Activated CD4-positive, CD25-positive, alpha-beta regulatory T cell treated with anti-CD3 and anti-CD28 coated beads, Interleukin-2, amount 50 U/mL, for 72 hours (primary cell): ENCODE measurements around the gene KRT85.

Source experiments
- DNase-seq: peaks from one replicate; pipeline ENCODE4 v3.0.0; 2021

Gene KRT85

GRCh38 chr12:52394836-52395405 lies 27.6 kb upstream of the KRT85 start:
- DNase-seq, result no peak

DNA sequence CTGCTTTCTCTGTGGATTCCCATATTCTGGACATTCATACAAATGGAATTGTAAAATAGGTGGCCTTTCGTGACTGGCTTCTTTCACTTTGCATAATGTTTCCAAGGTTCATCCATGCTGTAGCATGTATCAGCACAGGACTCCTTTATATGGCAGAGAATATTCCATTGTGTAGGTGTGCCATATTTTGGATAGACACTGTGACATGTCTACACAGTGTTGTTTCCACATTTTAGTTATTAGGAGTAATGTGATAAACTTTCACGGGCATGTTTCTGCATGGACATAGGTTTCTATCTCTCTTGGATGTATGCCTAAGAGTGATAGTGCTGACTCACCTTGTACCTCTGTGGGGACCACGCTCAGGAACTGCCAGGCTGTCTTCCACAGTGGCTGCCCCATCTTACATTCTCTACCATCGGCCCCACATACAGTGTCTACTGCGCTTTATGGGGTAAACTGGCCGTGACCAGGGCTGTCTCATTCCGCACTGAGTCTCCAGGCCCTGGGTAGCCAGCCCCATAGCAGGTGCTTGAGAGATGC lies 25.3 kb upstream of the KRT85 start:
- no peak for DNase-seq

GRCh38 chr12:52391618-52392002 lies 24.3 kb upstream of the KRT85 start:
- no peak for DNase-seq

DNA sequence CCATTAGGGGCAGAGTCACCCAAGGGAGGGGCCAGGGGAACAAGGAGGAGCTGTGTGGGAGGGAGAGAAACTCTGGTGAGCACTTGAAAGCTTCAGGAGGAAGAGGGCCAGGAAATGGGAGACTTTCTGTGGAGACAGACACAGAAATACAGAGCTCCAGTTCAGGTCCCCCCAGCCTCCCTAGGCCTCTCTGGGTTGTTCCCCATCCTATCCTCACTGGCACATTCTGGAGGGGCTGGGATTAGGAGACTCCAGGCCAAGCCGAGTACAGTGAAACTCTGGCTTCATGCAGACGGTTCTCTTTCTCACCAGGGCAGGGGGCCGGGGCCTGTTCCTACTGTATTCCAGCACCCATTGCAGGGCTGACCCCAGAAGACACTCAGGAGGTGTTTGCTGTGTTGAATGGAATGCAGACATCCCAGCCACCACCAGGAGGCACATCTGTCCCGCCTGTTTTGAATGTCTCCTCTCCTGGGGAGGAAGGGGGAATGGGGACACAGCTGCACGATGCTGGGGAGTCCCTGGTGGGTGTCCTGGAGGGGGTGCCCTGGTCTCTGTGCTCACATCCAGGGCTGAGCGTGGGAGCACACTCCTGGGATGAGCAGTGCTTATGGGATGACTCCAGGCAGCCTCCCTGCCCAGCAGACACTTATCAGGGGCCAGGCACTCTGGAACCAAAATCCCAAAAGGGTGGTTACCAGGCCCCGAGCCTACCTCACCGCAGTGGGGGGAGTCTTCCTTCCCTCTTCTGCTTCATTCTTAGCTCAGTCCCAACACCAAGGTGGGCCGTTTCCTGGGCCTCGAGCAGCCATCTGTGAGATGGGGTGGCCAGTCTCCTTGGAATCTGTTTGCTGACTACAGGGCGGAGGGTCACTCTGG lies 23.7 kb upstream of the KRT85 start:
- no peak for DNase-seq

DNA sequence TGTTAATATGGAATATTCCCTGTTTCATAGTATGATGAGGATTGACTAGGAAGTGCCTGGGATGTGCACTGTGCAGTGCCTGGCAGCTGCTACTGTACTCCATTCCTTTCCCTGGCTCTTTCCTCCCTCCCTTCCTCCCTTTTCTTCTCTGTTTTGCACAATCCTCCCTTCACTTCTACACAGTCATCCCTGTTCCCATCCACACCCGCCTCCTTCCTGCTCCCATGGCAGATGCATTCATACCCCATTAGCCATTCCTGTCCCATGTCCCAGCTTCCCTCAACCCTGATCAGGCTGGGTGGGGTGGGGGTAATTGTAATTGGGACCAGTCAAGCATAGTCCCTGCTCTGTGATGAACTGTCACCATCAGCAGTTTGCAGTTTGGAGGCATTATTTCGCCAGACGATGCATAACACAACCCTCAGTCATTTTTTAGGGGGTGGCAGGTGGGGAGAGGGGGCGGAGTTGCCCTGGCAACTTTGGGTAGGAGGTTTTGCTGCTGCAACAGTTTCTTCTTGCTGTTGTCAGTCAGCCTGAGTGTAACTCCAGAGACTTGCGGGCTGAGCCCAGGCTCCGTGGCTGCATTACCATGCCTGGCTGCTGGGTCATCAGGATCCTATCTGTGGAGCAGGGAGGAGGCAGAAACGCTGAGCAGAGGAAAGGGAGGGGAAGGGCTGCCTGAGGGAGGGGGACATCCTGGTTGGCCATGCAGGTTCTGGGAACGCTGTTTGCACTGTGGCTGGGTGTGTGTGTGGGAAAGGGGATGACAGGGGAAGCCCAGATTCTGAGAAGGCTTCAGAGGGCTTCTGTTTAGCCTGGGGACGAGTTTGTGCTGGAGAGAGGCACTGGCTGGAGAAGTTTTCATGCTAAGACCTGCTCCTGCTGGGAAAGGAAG lies 22.3 kb upstream of the KRT85 start:
- DNase-seq, result no peak

GRCh38 chr12:52387859-52388258 lies 20.6 kb upstream of the KRT85 start:
- no peak for DNase-seq

- no peak for DNase-seq
Measured at GRCh38 chr12:52385226-52385702, 18.0 kb upstream of the KRT85 start, which contains the start of gene KRT84. Gene KRT84 (minus strand): TSS chr12:52385652. CDS start chr12:52385585, 67 bp downstream.

- no peak for DNase-seq
Measured at GRCh38 chr12:52383331-52383730, 16.1 kb upstream of the KRT85 start.

DNA sequence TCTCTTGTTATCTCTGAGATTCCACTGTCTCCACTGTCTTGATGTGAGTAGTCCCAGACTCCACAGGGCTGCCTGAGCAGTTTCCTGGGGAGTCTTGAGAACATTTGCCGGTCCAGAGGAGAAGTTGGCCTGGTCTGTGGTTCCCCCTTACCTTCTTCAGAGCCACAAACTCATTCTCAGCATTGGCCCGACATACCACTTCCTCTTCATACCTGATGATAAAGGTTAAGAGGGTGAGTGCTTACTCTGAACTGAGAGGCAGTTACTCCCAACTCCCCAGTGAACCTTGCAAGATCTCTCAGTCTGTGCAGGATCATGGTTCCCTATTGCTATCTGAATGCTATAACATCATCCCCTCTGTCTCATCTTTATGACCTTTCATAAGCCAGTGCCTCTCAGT lies 15.6 kb upstream of the KRT85 start:
- DNase-seq, result no peak

DNA sequence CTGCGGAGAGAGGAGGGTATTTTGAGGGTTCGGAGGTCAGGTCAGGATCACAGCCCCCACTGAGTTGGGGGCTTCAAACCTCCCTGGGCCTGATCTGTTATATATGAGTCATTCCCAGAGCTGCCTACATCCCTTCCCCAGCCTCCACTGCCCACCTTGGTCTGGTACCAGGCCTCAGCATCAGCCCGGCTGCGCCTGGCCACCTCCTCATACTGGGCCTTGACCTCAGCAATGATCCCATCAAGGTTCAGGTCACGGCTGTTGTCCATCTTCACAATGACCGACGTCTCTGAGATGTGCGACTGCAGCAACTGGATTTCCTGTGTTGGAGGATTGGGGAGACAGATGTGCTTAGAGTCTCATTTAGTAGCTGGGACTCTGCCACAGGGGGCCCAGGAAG lies 13.9 kb upstream of the KRT85 start:
- no peak for DNase-seq

DNA sequence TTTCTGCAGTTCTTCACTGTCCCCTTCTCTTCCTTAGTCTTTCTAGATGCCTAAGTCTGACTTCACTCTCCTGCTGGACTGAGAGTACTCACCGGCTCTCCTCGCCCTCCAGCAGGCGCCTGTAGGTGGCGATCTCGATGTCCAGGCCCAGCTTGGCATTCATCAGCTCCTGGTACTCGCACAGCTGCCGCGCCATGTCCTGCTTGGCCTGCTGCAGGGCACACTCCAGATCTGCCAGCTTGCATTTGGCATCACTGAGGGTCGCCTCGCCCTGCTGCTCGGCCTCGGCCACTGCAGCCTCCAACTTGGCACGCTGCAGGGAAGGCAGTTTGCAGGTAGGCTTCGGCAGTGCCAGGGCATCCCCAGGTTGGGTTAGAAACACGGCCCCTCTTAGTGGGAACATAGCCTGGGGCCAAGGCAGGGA lies 13.0 kb upstream of the KRT85 start:
- no peak for DNase-seq

DNA sequence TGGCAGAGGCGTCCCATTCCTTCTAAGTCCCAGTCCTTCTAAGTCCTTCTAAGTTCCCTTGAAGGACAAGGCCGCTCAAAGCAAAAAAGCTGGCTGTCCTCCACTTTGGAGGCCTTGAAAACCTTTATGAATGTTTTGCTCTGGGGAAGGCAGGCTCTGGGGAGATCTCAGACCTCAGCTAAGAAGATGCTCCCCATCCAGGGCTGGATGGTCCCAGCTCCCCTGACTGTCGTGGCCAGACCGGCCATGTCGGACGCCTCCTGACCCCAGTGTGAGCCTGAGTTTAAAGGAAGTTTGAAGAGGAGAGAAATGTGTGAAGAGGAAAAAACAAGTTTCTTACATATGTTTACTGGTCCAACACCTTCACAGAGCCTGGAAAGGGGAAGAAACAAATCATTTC lies 12.3 kb upstream of the KRT85 start:
- DNase-seq, result no peak

DNA sequence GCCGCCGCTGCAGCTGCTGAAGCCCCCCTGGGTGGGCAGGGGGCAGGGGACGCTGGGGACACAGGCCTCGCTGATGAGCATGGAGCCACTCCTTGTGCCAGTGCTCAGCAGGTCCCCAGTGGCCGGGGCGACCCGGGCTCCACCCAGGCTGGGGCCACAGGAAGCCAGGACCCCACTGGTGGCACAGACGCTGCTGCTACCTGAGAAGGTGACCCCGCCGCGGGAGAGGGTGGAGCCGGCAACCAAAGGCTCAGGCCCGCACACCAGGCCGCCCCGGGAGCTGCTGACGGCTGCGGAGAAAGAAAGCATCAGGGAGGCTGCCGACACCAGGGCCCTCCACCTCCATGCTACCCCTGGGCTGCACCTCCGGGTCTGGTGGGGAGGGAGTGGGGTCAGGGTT lies 10.8 kb upstream of the KRT85 start:
- DNase-seq, result no peak

- no peak for DNase-seq
Measured at GRCh38 chr12:52377266-52377665, 10.0 kb upstream of the KRT85 start.

DNA sequence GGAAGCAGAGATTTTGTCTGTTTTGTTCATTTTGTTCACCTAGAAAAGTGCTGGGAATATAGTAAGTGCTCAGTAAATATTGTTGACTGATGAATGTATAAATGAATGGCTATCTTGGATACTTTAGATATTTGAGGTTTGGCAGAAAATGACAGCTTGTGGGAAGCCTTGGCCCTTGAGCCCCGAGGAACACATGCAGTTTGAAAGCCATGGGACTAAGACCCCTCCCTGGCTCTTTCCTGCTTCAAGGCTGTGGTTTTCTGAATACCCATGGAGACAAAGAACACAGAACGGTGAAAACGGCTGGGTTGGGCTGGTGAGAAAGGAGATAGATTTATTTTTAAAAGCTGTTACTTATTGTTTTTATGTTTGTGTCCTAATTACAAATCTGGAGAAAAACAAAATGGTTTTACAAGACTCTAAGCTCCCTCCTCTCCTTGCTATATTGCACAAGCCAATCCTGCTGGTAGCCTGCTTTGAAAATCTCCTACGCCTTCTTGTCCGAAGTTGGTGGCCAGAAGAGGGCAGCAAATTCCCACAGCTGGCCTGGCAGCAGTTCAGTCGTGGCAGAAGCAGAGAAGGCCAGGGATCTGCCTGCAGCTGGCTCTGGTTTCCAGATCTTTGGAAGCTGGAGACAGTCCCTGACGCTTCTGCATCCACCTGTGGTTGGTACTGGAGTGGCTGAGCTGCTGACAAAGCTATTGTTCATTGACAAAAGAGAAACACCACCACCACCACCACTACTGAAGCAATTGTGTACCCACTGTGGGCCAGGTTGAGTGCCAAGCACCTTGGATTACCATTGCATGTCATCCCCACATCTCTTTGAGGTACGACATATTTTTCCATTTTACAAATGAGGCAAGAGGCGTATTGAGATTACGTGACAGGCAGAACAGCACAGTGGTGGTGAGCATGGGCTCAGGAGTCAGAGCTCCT lies 5.2 kb upstream of the KRT85 start:
- DNase-seq, result peak; percentile 49

DNA sequence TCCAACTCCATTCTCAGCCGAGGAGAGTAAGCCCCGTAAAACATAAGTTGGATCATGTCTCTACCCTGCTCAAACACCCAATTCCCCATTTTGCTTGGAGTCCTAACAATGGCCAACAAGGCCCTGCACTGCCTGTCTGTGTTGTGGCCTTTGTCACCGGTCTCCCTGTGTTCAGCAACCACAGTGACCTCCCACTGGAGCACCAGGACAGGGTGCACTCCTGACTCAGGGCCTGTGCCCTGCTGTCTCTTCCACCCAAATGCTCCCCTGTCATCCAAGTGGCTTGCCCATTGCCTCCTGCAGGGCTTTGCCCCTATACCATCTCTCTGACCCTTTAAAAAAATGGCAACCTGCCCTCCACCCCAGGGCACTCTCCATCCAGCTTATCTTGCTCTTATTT lies 4.4 kb upstream of the KRT85 start:
- DNase-seq, result no peak

DNA sequence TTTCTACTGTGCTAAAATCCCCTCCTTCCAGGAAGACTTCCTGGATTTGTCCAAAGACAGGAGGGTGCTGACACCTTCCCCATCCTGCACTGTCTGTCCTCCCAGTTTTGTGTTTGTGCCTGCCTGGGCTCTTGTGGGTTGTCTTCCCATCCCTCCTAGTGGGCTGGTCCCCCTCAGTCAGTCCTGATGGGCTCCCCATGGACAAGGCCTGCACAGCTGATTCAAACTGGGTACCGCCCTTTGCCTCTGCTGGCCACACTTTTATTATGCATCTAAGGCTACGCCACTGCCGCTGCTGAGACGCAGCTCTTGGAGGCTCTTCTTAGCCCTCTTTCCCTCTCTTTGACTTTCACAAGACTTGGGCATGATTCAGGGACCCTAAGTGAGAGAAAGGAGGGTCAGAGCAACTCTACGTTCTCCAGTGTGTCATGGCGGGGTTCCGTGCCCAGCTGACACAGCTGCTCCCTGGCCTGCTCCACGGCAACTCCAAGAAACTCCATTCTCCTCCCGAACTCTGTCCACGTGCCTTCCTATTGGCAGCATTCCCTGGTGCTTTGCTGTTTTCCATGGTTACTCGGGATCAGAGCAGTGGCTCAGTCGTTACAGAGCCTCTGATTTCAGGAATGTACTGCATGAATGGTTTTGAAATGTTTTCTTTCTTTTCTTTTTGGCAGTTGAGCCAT lies 3.8 kb upstream of the KRT85 start:
- no peak for DNase-seq

GRCh38 chr12:52369809-52370208 lies 2.5 kb upstream of the KRT85 start:
- DNase-seq, result no peak

- no peak for DNase-seq
Measured at GRCh38 chr12:52369211-52369610, 1.9 kb upstream of the KRT85 start.

GRCh38 chr12:52368508-52368907 lies 1.2 kb upstream of the KRT85 start:
- DNase-seq, result no peak

GRCh38 chr12:52367876-52368275 lies 595 bp upstream of the KRT85 start:
- no peak for DNase-seq
